ENCODE measurements around the gene CISH. TPM values are rescaled to one million over a fixed set of nuclear protein-coding genes. Genes with fewer than 3 reads are reported as not detected.

CISH gene
- total and polyA plus RNA-seq, 4 donors, result 4.7 to 32.5 (median 24.3) TPM

DNA sequence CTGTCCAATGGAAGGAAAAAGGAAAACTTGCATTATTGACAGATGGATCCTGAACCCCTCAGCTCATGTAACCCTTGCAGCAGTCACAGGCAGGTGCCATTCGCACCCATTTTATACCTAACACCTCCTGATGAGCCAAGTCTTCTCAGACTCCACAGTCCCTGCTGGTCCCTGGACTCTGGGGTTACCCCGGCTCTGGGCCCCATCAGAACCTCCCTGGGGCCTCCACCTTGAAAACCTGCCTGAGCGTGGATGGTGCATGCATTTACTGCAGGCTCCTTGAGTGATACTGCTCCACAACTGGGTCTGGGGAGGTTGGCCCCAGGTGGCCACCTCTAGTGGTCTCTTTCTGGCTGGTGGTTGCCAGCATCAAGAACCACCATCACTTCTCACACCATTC, 47.3 kb upstream of the CISH start:
- Histone ChIP-seq H3K4me1 (ENCODE audit: control insufficient read depth in 4 of 4, insufficient read depth in 4 of 4, low read length in 3 of 4) (peaks cover 0 to 3% (median 2%) of the 10 kb centered on the region in 4 donors), H3K9me3 (ENCODE audit: control insufficient read depth in 4 of 4, low read length in 3 of 4) (no peaks in the 10 kb centered on the region), H3K4me3 (ENCODE audit: low read depth in 1 of 3, low read length in 3 of 3) (no peak overlapping the region), H3K9ac (ENCODE audit: low read depth in 1 of 2, low read length in 2 of 2) (no peak overlapping the region), H3K36me3 (ENCODE audit: control insufficient read depth in 4 of 4, insufficient read depth in 3 of 4, low read depth in 1 of 4, low read length in 3 of 4) (no peaks in the 10 kb centered on the region), H3K27ac (ENCODE audit: low read depth in 1 of 2, low read length in 2 of 2) (no peak overlapping the region), H3K27me3 (ENCODE audit: control insufficient read depth in 4 of 4, insufficient read depth in 4 of 4, low read length in 3 of 4) (no peaks in the 10 kb centered on the region)
- DNase-seq (ENCODE audit: low spot score), result no peak
- TF ChIP-seq, protein P1, sequence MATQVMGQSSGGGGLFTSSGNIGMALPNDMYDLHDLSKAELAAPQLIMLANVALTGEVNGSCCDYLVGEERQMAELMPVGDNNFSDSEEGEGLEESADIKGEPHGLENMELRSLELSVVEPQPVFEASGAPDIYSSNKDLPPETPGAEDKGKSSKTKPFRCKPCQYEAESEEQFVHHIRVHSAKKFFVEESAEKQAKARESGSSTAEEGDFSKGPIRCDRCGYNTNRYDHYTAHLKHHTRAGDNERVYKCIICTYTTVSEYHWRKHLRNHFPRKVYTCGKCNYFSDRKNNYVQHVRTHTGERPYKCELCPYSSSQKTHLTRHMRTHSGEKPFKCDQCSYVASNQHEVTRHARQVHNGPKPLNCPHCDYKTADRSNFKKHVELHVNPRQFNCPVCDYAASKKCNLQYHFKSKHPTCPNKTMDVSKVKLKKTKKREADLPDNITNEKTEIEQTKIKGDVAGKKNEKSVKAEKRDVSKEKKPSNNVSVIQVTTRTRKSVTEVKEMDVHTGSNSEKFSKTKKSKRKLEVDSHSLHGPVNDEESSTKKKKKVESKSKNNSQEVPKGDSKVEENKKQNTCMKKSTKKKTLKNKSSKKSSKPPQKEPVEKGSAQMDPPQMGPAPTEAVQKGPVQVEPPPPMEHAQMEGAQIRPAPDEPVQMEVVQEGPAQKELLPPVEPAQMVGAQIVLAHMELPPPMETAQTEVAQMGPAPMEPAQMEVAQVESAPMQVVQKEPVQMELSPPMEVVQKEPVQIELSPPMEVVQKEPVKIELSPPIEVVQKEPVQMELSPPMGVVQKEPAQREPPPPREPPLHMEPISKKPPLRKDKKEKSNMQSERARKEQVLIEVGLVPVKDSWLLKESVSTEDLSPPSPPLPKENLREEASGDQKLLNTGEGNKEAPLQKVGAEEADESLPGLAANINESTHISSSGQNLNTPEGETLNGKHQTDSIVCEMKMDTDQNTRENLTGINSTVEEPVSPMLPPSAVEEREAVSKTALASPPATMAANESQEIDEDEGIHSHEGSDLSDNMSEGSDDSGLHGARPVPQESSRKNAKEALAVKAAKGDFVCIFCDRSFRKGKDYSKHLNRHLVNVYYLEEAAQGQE (IDR thresholded peaks at IDR 0.05), result no peak
- TF ChIP-seq GABPA (IDR thresholded peaks at IDR 0.05 in 1 of 2, conservative IDR thresholded peaks at IDR 0.05 in 1 of 2) (no peak), HNF4G (IDR thresholded peaks at IDR 0.05) (no peak), YY1 (IDR thresholded peaks at IDR 0.05) (no peak), JUND (IDR thresholded peaks at IDR 0.05) (no peak), FOXA1 (IDR thresholded peaks at IDR 0.05) (no peak), NR2F2 (IDR thresholded peaks at IDR 0.05) (no peak)
- 92% methylated on average over 3 of the region's 3 CpGs for WGBS

DNA sequence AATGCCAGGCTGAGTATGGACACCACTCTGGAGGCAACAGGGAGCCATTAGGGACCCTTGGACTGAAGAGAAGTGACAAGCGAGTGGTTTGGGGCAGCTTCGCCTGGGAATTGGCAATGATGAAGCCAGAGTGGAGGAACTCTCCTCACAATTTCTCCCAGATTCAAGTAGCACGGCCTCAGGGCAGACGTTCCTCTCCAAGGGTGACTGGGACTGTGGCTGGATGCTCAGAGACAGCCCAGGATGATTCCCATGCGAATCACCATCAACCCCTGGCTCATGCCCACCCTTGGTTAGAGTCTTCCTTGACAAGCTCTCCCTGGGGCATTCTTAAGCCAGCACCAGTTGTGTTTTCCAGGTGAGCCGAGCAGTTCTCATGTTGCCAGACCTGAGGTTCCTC, 46.8 kb upstream of the CISH start:
- 92% methylated on average over 6 of the region's 6 CpGs for whole genome bisulfite sequencing
- no peak overlapping the region for H3K27ac ChIP-seq (ENCODE audit: low read depth in 1 of 2, low read length in 2 of 2)
- H3K4me3 ChIP-seq (ENCODE audit: low read depth in 1 of 3, low read length in 3 of 3), result no peak overlapping the region
- no peak for DNase-seq (ENCODE audit: low spot score)
- H3K9ac ChIP-seq (ENCODE audit: low read depth in 1 of 2, low read length in 2 of 2), result no peak overlapping the region
- H3K36me3 ChIP-seq (ENCODE audit: control insufficient read depth in 4 of 4, insufficient read depth in 3 of 4, low read depth in 1 of 4, low read length in 3 of 4), result no peaks in the 10 kb centered on the region
- H3K27me3 ChIP-seq (ENCODE audit: control insufficient read depth in 4 of 4, insufficient read depth in 4 of 4, low read length in 3 of 4), result no peaks in the 10 kb centered on the region
- peaks cover 0 to 3% (median 2%) of the 10 kb centered on the region in 4 donors for H3K4me1 ChIP-seq (ENCODE audit: control insufficient read depth in 4 of 4, insufficient read depth in 4 of 4, low read length in 3 of 4)
- no peaks in the 10 kb centered on the region for H3K9me3 ChIP-seq (ENCODE audit: control insufficient read depth in 4 of 4, low read length in 3 of 4)
- TF ChIP-seq, protein P2, sequence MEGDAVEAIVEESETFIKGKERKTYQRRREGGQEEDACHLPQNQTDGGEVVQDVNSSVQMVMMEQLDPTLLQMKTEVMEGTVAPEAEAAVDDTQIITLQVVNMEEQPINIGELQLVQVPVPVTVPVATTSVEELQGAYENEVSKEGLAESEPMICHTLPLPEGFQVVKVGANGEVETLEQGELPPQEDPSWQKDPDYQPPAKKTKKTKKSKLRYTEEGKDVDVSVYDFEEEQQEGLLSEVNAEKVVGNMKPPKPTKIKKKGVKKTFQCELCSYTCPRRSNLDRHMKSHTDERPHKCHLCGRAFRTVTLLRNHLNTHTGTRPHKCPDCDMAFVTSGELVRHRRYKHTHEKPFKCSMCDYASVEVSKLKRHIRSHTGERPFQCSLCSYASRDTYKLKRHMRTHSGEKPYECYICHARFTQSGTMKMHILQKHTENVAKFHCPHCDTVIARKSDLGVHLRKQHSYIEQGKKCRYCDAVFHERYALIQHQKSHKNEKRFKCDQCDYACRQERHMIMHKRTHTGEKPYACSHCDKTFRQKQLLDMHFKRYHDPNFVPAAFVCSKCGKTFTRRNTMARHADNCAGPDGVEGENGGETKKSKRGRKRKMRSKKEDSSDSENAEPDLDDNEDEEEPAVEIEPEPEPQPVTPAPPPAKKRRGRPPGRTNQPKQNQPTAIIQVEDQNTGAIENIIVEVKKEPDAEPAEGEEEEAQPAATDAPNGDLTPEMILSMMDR (IDR thresholded peaks at IDR 0.05; ENCODE audit: low read depth, low read length, missing input control), result no peak
- TF ChIP-seq, protein P3, sequence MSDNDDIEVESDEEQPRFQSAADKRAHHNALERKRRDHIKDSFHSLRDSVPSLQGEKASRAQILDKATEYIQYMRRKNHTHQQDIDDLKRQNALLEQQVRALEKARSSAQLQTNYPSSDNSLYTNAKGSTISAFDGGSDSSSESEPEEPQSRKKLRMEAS (IDR thresholded peaks at IDR 0.05), result no peak
- TF ChIP-seq RXRA (IDR thresholded peaks at IDR 0.05) (no peak), EGR1 (IDR thresholded peaks at IDR 0.05; ENCODE audit: low read depth in 2 of 2) (no peak), RAD21 (IDR thresholded peaks at IDR 0.05) (no peak), TAF1 (conservative IDR thresholded peaks at IDR 0.05) (no peak), NR2F2 (IDR thresholded peaks at IDR 0.05) (no peak), FOXA1 (IDR thresholded peaks at IDR 0.05) (no peak)
- TF ChIP-seq, protein P1 (IDR thresholded peaks at IDR 0.05), result no peak

Data from liver (tissue), 9 donors.